ENCODE data around the gene TBC1D1. TPM values are rescaled to one million over a fixed set of nuclear protein-coding genes. Genes with fewer than 3 reads are reported as not detected.

Gene TBC1D1
- polyA plus RNA-seq, 1 donor (not counting 4 experiments of a cell fraction or from before 2014, with no cell fraction given): 32.5 TPM

- no peak for DNase-seq (ENCODE audit: low read depth, low spot score)
- H3K9me1 ChIP-seq (ENCODE audit: control insufficient read depth, extremely low read depth, insufficient read depth, low read length): no peaks in the 10 kb centered on the region
- TF ChIP-seq EZH2 (IDR thresholded peaks at IDR 0.05; ENCODE audit: low read length): no peak
- TF ChIP-seq CTCF (optimal IDR thresholded peaks at IDR 0.05 in 1 of 3, IDR thresholded peaks at IDR 0.05 in 1 of 3, conservative IDR thresholded peaks at IDR 0.05 in 1 of 3; ENCODE audit: extremely low read depth in 1 of 3, insufficient read depth in 2 of 3, low read length in 3 of 3): no peak
- no peak overlapping the region for H3K4me2 ChIP-seq (ENCODE audit: control insufficient read depth, extremely low read depth, insufficient read depth, low read depth, low read length)
- H4K20me1 ChIP-seq (ENCODE audit: control insufficient read depth, extremely low read depth, insufficient read depth, low read length): no peaks in the 10 kb centered on the region
- H3K27me3 ChIP-seq (ENCODE audit: control insufficient read depth, extremely low read depth, insufficient read depth, low read length): no peaks in the 10 kb centered on the region
- no peak overlapping the region for H3K9ac ChIP-seq (ENCODE audit: control insufficient read depth, extremely low read depth, insufficient read depth, low read length)
- no peaks in the 10 kb centered on the region for H3K36me3 ChIP-seq (ENCODE audit: control insufficient read depth in 2 of 2, extremely low read depth in 1 of 2, insufficient read depth in 2 of 2, low read length in 2 of 2)
- H3K9me3 ChIP-seq (ENCODE audit: control insufficient read depth, low read depth, low read length): no peaks in the 10 kb centered on the region
- peaks cover 8% of the 10 kb centered on the region for H3K4me1 ChIP-seq (ENCODE audit: control insufficient read depth, extremely low read depth, insufficient read depth, low read length)
- no peak overlapping the region for H3K27ac ChIP-seq (ENCODE audit: control insufficient read depth, insufficient read depth, low read length)
- H3K4me3 ChIP-seq (ENCODE audit: control insufficient read depth in 2 of 3, extremely low read depth in 1 of 3, insufficient read depth in 2 of 3, low read depth in 1 of 3, low read length in 3 of 3): no peak overlapping the region
- FAIRE-seq: no peak
- H2AFZ ChIP-seq (ENCODE audit: control insufficient read depth, low read length): no peak overlapping the region
- H3K79me2 ChIP-seq (ENCODE audit: control insufficient read depth, insufficient read depth, low read length): peaks cover 2% of the 10 kb centered on the region
- dilution Hi-C loops (cut with MboI; ENCODE audit: extremely low pct_ligation_motif_present, low sequenced_read_pairs): no loop called here
These were observed 113.2 kb downstream of the TBC1D1 start for GRCh38 chr4:38004062-38004461.

GRCh38 chr4:38004887-38005286 is 114.0 kb downstream of the TBC1D1 start:
- TF ChIP-seq EZH2 (IDR thresholded peaks at IDR 0.05; ENCODE audit: low read length): no peak
- no peak for TF ChIP-seq CTCF (optimal IDR thresholded peaks at IDR 0.05 in 1 of 3, IDR thresholded peaks at IDR 0.05 in 1 of 3, conservative IDR thresholded peaks at IDR 0.05 in 1 of 3; ENCODE audit: extremely low read depth in 1 of 3, insufficient read depth in 2 of 3, low read length in 3 of 3)

More at GRCh38 chr4:38004887-38005286, 114.0 kb downstream of the TBC1D1 start:
- Histone ChIP-seq H3K4me2 (ENCODE audit: control insufficient read depth, extremely low read depth, insufficient read depth, low read depth, low read length) (no peak overlapping the region), H3K4me3 (ENCODE audit: control insufficient read depth in 2 of 3, extremely low read depth in 1 of 3, insufficient read depth in 2 of 3, low read depth in 1 of 3, low read length in 3 of 3) (no peak overlapping the region), H2AFZ (ENCODE audit: control insufficient read depth, low read length) (no peak overlapping the region), H3K27ac (ENCODE audit: control insufficient read depth, insufficient read depth, low read length) (no peak overlapping the region), H3K9me1 (ENCODE audit: control insufficient read depth, extremely low read depth, insufficient read depth, low read length) (no peaks in the 10 kb centered on the region), H4K20me1 (ENCODE audit: control insufficient read depth, extremely low read depth, insufficient read depth, low read length) (no peaks in the 10 kb centered on the region), H3K36me3 (ENCODE audit: control insufficient read depth in 2 of 2, extremely low read depth in 1 of 2, insufficient read depth in 2 of 2, low read length in 2 of 2) (no peaks in the 10 kb centered on the region), H3K9ac (ENCODE audit: control insufficient read depth, extremely low read depth, insufficient read depth, low read length) (no peak overlapping the region), H3K79me2 (ENCODE audit: control insufficient read depth, insufficient read depth, low read length) (peaks cover 2% of the 10 kb centered on the region), H3K27me3 (ENCODE audit: control insufficient read depth, extremely low read depth, insufficient read depth, low read length) (no peaks in the 10 kb centered on the region), H3K4me1 (ENCODE audit: control insufficient read depth, extremely low read depth, insufficient read depth, low read length) (peaks cover 8% of the 10 kb centered on the region), H3K9me3 (ENCODE audit: control insufficient read depth, low read depth, low read length) (no peaks in the 10 kb centered on the region)
- no peak for DNase-seq (ENCODE audit: low read depth, low spot score)
- dilution Hi-C loops (cut with MboI; ENCODE audit: extremely low pct_ligation_motif_present, low sequenced_read_pairs): no loop called here
- FAIRE-seq: no peak

All from keratinocyte (primary cell).